WERI-Rb-1 (cell line): ENCODE data around the gene PPY.
A peak's percentile ranks its signal among the peaks of the same experiment; 100 is the strongest.
"Not testable (repeated sequence)": the region's sequence is repeated elsewhere in the genome, so short reads cannot be mapped to it uniquely, and the experiment has no call there.

Source experiments
- DNase-seq: peaks from one replicate; pipeline ENCODE4 v3.0.0-alpha.2; 2020
- H3K27ac ChIP-seq: fragments of 250-450 bp; sonication (Bioruptor Pico); 2 replicates; pipeline ENCODE4 v1.5.1; 2020; ENCODE audit warnings: mild to moderate bottlenecking, moderate library complexity
- H3K27me3 ChIP-seq: fragments of 250-450 bp; sonication (Bioruptor Pico); 2 replicates; pipeline ENCODE4 v1.5.1; 2021; ENCODE audit warnings: mild to moderate bottlenecking, low read depth, moderate library complexity; ENCODE audit not compliant: insufficient read depth, severe bottlenecking
- H3K36me3 ChIP-seq: fragments of 250-450 bp; sonication (Bioruptor Pico); 2 replicates; pipeline ENCODE4 v1.5.1; 2020; ENCODE audit warnings: mild to moderate bottlenecking, moderate library complexity
- H3K4me3 ChIP-seq: 2 replicates; pipeline ENCODE4 v1.5.1; 2011; ENCODE audit warnings: low read depth, mild to moderate bottlenecking, control low read depth, low read length
- H3K9me3 ChIP-seq: fragments of 250-450 bp; sonication (Bioruptor Pico); 2 replicates; pipeline ENCODE4 v1.5.1; 2021; ENCODE audit warnings: mild to moderate bottlenecking, moderate library complexity; ENCODE audit not compliant: severe bottlenecking
- CTCF ChIP-seq: IDR thresholded peaks from 2 replicates; pipeline ENCODE4 v1.5.1; 2011; ENCODE audit warnings: low read depth, mild to moderate bottlenecking, control low read depth, inconsistent platforms, low read length

PPY gene

GRCh38 chr17:43900858-43901754 lies 41.2 kb downstream of the PPY start:
- no peaks in the 10 kb centered on the region for H3K36me3 ChIP-seq
- H3K9me3 ChIP-seq = no peaks in the 10 kb centered on the region
- H3K4me3 ChIP-seq = peak overlapping the region; percentile 67
- no peak for TF ChIP-seq CTCF
- H3K27ac ChIP-seq = no peak overlapping the region
- H3K27me3 ChIP-seq = peaks cover 14% of the 10 kb centered on the region
- no peak for DNase-seq

- Histone ChIP-seq H3K4me3 (peak overlapping the region; percentile 67), H3K36me3 (no peaks in the 10 kb centered on the region; the same call in 1 of the 2 replicates), H3K27me3 (peaks cover 6% of the 10 kb centered on the region), H3K27ac (peak overlapping the region; percentile 45), H3K9me3 (no peaks in the 10 kb centered on the region)
- TF ChIP-seq CTCF = no peak
- peak; percentile 96 for DNase-seq
These were observed 42.0 kb downstream of the PPY start for GRCh38 chr17:43900183-43900857.

- Histone ChIP-seq H3K36me3 (no peaks in the 10 kb centered on the region; the same call in 1 of the 2 replicates), H3K4me3 (no peak overlapping the region), H3K27me3 (no peaks in the 10 kb centered on the region), H3K9me3 (no peaks in the 10 kb centered on the region), H3K27ac (no peak overlapping the region)
- no peak for TF ChIP-seq CTCF
- no peak for DNase-seq
These were observed 43.8 kb downstream of the PPY start for GRCh38 chr17:43898446-43898845.

GRCh38 chr17:43897831-43898230 lies 44.4 kb downstream of the PPY start:
- no peak overlapping the region for H3K4me3 ChIP-seq
- no peak for TF ChIP-seq CTCF

GRCh38 chr17:43894494-43894893 lies 47.8 kb downstream of the PPY start:
- H3K36me3 ChIP-seq, DNase-seq, H3K27ac ChIP-seq, H3K27me3 ChIP-seq, H3K4me3 ChIP-seq, H3K9me3 ChIP-seq: not testable (repeated sequence)

More at GRCh38 chr17:43897831-43898230, 44.4 kb downstream of the PPY start:
- DNase-seq = no peak
- no peak overlapping the region for H3K27ac ChIP-seq
- no peaks in the 10 kb centered on the region for H3K9me3 ChIP-seq
- no peaks in the 10 kb centered on the region; the same call in 1 of the 2 replicates for H3K36me3 ChIP-seq
- no peaks in the 10 kb centered on the region for H3K27me3 ChIP-seq

- TF ChIP-seq CTCF = no peak
- DNase-seq = no peak
- Histone ChIP-seq H3K27ac (no peak overlapping the region), H3K9me3 (no peaks in the 10 kb centered on the region), H3K27me3 (no peaks in the 10 kb centered on the region), H3K4me3 (no peak overlapping the region), H3K36me3 (no peaks in the 10 kb centered on the region; the same call in 1 of the 2 replicates)
These were observed 49.7 kb downstream of the PPY start for GRCh38 chr17:43892647-43892952.
